ENCODE data around the gene EZH1. TPM values are rescaled to one million over a fixed set of nuclear protein-coding genes. Genes with fewer than 3 reads are reported as not detected.
A peak's percentile ranks its signal among the peaks of the same experiment; 100 is the strongest.

EZH1 gene
- total and polyA plus RNA-seq, 2 of the 4 experiments (the other 2 are of a cell fraction): 17.6 to 27.3 TPM

- peak; percentile 90 for ATAC-seq (ENCODE audit: low read depth)
- H3K36me3 ChIP-seq (ENCODE audit: control insufficient read depth, insufficient read depth, low read length): peaks cover 38% of the 10 kb centered on the region
These were observed 23.8 kb downstream of the EZH1 start for GRCh38 chr17:42720996-42721583.

More at GRCh38 chr17:42720996-42721583, 23.8 kb downstream of the EZH1 start:
- Histone ChIP-seq H4K8ac (ENCODE audit: low read depth in 2 of 2, low read length in 2 of 2) (no peak overlapping the region), H2BK120ac (ENCODE audit: low read depth, low read length) (no peak overlapping the region), H2BK20ac (ENCODE audit: low read depth, low read length) (no peak overlapping the region), H2AK9ac (replicated peaks; ENCODE audit: low read depth, low read length, poor library complexity) (no peak overlapping the region), H3K23ac (ENCODE audit: low read depth, low read length) (no peak overlapping the region), H4K5ac (ENCODE audit: low read depth, low read length) (no peak overlapping the region), H3K4ac (ENCODE audit: low read depth, low read length) (no peak overlapping the region), H3K79me1 (ENCODE audit: low read depth in 1 of 2, low read length in 2 of 2) (no peaks in the 10 kb centered on the region), H2BK5ac (ENCODE audit: low read depth, low read length, poor library complexity, severe bottlenecking) (no peak overlapping the region), H4K91ac (ENCODE audit: insufficient read depth, low read depth, low read length) (no peak overlapping the region), H3K14ac (replicated peaks; ENCODE audit: low read depth, low read length) (no peak overlapping the region), H3K27ac (ENCODE audit: insufficient read depth, low read length) (no peak overlapping the region), H3K56ac (ENCODE audit: extremely low read depth, insufficient read depth, low read length) (no peak overlapping the region), H4K20me1 (ENCODE audit: insufficient read depth, low read length) (no peaks in the 10 kb centered on the region), H3K4me3 (ENCODE audit: insufficient read depth, low read depth, low read length) (no peak overlapping the region), H3K9me1 (ENCODE audit: insufficient read depth, low read length) (no peaks in the 10 kb centered on the region), H3K4me2 (ENCODE audit: low read depth, low read length) (no peak overlapping the region), H3K9ac (ENCODE audit: low read depth, low read length) (no peak overlapping the region), H3K4me1 (ENCODE audit: control insufficient read depth, insufficient read depth, low read length) (no peaks in the 10 kb centered on the region), H2AFZ (replicated peaks; ENCODE audit: low read length, poor library complexity) (no peak overlapping the region), H2AK5ac (ENCODE audit: low read depth, low read length) (no peak overlapping the region), H3K9me3 (ENCODE audit: control insufficient read depth, insufficient read depth, low read length) (no peaks in the 10 kb centered on the region), H3K27me3 (ENCODE audit: control insufficient read depth, insufficient read depth, low read length) (no peaks in the 10 kb centered on the region), H2BK15ac (ENCODE audit: low read depth, low read length) (no peak overlapping the region), H3K18ac (ENCODE audit: low read depth, low read length) (no peak overlapping the region)
- no peak for TF ChIP-seq FOS (IDR thresholded peaks at IDR 0.05; ENCODE audit: low read depth, low read length)
- no peak for TF ChIP-seq MAFK (IDR thresholded peaks at IDR 0.05; ENCODE audit: low read depth, low read length)
- TF ChIP-seq SMC3 (IDR thresholded peaks at IDR 0.05; ENCODE audit: low read depth, low read length): peak; percentile 76
- TF ChIP-seq POLR2A (IDR thresholded peaks at IDR 0.05; ENCODE audit: low read depth, low read length): no peak
- TF ChIP-seq CEBPB (IDR thresholded peaks at IDR 0.05; ENCODE audit: low read depth, low read length): no peak
- TF ChIP-seq BHLHE40 (IDR thresholded peaks at IDR 0.05; ENCODE audit: low read depth, low read length): no peak
- peak; percentile 69 for TF ChIP-seq RAD21 (IDR thresholded peaks at IDR 0.05; ENCODE audit: low read length)
- no peak for TF ChIP-seq MAZ (IDR thresholded peaks at IDR 0.05; ENCODE audit: borderline replicate concordance, low read depth, low read length)
- no peak for TF ChIP-seq RCOR1 (IDR thresholded peaks at IDR 0.05; ENCODE audit: insufficient replicate concordance, low read length)
- TF ChIP-seq ELK1 (IDR thresholded peaks at IDR 0.05; ENCODE audit: borderline replicate concordance, low read depth, low read length): no peak
- TF ChIP-seq CTCF (conservative IDR thresholded peaks at IDR 0.05; ENCODE audit: low read depth, low read length): peak; percentile 84
- no peak for TF ChIP-seq RFX5 (IDR thresholded peaks at IDR 0.05; ENCODE audit: low read depth, low read length)
- no peak for TF ChIP-seq CHD1 (IDR thresholded peaks at IDR 0.05; ENCODE audit: low read depth, low read length)
- no peak for TF ChIP-seq USF2 (IDR thresholded peaks at IDR 0.05; ENCODE audit: low read depth, low read length)
- no peak for TF ChIP-seq NFE2L2 (IDR thresholded peaks at IDR 0.05; ENCODE audit: low read depth, low read length)
- no peak for TF ChIP-seq MXI1 (IDR thresholded peaks at IDR 0.05; ENCODE audit: borderline replicate concordance, low read depth, low read length)
- intact Hi-C loops (cut with micrococcal nuclease): loop anchor here (1.0 kb wide), 3 partner anchors 42 to 216 kb away; partner anchors contain the start of gene BECN1
- dilution Hi-C loops (cut with HindIII; ENCODE audit: low sequenced_read_pairs, unreplicated experiment): no loop called here
- in situ Hi-C loops (cut with MboI; ENCODE audit: low sequenced_read_pairs): loop anchor here (10.0 kb wide), 1 partner anchor 214 kb away; no protein-coding TSS in a partner anchor
- no TSS peak for BruUV-seq (replicated peaks)
- peak; percentile 71 for DNase-seq
- WGBS, 2 experiments (ENCODE audit: extremely low coverage in 2 of 2, insufficient read length in 1 of 2): no CpG with 5 or more reads among the region's 2 CpGs
- ChIA-PET CTCF (no interaction called here), POLR2A (ENCODE audit: unreplicated experiment) (no interaction called here)

Data from IMR-90 (cell line).